Measurements from ENCODE around the gene SEC31B.

SEC31B gene

GRCh38 chr10:100528123-100528886 lies 8.6 kb upstream of the SEC31B start:
- DNase-seq = no peak

DNA sequence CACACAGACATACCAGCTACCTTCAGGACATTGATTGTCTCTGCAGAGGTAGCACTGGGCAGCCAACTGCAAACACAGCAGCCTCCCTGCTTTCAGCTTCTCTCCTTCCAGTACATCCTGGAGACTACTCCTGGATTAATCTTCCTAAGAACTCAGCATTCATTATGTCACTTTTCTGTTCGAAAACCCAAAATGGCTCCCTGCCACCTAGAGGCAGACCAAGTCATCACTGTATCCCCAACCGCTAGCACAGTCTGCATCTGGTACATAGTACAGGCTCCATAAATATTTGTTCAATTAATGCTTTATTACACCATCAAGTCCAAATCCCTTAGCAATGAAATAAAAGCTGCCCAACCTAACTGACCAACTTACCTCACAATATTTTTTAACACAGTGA lies 5.0 kb upstream of the SEC31B start:
- no peak for DNase-seq

GRCh38 chr10:100524206-100524605 lies 4.5 kb upstream of the SEC31B start:
- DNase-seq = no peak

- DNase-seq = no peak
Observed at GRCh38 chr10:100522945-100523344, 3.3 kb upstream of the SEC31B start.

DNA sequence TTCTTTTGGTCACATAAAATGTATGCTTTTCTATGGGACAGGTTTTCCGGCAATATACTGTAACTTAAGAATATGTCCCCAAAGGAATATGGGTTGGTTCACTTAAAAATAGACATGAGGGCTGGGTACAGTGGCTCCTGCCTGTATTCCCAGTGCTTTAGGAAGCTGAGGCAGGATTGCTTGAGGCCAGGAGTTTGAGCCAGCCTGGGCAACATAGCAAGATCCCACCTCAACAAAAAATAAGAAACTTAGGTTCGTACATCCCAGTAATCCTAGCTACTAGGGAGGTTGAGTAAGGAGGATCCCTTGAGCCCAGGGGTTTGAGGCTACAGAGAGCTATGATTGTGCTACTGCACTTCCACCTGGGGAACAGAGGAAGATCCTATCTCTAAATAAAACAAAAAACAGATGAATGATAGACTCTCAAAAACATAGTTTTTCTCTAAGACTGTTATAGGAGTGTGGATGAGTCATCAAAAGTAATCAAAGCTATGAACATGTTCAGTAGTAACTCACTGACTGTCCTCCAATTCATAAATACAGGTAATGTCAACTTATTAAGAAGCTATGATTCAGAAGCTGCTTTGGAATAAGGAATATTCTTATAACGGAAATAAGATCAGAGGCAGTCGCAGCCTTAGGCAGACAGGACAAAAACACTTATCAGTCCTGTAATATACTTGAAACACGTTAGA lies 2.6 kb upstream of the SEC31B start:
- no peak for DNase-seq

DNA sequence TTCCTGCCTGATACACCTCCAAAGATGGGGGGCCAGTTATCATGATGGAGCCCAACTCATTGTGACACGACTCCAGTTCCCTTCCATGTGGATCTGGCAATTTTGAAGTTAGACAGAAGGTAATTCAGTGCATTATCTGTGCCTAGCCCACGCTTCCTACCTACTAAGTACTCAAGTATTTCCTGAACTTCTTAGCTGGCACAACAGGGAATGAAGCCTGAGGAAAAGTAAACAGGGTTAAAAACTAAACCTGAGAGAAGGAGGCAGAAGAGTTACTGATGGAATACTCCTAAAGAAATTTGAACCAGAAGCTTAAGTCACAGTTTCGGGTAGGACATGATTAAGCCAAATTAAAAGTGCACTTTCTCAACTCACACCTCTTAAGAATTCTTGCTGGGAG lies 1.1 kb upstream of the SEC31B start:
- DNase-seq = no peak

DNA sequence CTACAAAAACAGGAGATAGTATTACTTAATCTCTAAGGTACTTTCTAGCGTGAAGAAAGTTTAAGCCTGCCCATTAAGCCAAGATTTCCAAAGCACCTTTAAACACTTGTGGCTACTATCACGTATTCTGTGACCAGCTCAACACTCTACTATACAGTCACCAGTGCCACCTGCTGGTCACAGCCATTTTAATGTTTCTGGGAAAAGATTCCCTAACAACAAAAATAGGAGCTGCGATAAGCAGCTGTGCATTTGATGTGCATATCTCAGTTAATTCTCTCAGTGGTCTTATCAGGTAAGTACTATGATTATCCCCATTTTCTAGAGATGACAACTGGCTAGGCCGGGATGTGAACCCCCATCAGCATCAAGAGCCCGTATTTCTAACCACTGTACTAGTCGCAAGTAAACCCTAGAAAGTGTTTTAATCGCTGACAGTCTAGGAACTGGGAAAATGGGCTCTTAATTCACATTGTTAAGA lies 860 bp downstream of the SEC31B start:
- no peak for DNase-seq

GRCh38 chr10:100516847-100517246 lies 2.8 kb downstream of the SEC31B start:
- no peak for DNase-seq

DNA sequence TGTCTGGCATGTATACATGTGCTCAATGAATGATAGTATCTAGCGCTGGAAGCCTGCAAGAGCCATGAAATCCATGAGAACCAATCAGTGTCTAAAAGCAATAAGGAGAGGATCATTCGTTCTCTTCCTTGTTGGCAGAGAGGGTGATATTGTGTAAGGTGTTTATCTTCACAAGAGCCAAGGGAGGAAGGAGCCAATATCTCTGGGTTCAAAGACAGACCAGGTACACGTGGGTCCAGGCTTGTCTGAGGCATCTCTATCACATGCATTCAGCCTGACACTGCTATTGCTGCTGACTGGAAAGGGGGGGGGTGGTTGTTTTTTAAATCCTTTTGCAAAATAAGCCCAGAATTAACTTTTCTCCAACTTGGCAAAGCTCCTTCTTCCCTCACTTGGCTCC lies 4.0 kb downstream of the SEC31B start:
- DNase-seq = no peak

- no peak for DNase-seq
Observed at GRCh38 chr10:100510533-100511308, 8.9 kb downstream of the SEC31B start.

GRCh38 chr10:100509241-100509840 lies 10.3 kb downstream of the SEC31B start:
- DNase-seq = no peak

DNA sequence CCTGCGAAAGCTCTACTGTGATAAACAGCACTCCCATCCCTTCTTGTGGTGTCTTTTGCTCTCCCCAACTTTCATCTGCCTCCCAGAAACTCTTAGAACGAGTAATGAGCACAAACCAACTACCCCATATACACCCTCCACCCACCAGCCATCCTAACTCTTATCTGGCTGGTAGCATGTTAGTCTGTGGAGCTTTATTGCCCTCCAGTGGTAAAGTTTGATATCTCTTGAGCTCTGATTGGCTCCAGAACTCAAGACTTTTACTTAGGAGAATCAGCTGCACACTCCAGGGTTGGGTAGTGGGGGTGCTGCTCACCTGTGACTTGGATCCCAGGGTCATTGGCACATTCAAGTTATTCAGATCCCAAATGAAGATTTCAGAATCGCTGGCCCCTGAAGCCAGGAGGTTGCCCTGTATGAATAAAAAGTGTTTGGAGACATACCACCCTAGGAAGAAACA lies 10.9 kb downstream of the SEC31B start:
- DNase-seq = no peak

GRCh38 chr10:100508266-100508665 lies 11.4 kb downstream of the SEC31B start:
- DNase-seq = no peak

GRCh38 chr10:100507357-100507732 lies 12.3 kb downstream of the SEC31B start:
- no peak for DNase-seq

- no peak for DNase-seq
Observed at GRCh38 chr10:100506596-100507356, 12.9 kb downstream of the SEC31B start.

GRCh38 chr10:100505164-100505563 lies 14.5 kb downstream of the SEC31B start:
- no peak for DNase-seq

GRCh38 chr10:100504096-100504495 lies 15.6 kb downstream of the SEC31B start:
- no peak for DNase-seq

DNA sequence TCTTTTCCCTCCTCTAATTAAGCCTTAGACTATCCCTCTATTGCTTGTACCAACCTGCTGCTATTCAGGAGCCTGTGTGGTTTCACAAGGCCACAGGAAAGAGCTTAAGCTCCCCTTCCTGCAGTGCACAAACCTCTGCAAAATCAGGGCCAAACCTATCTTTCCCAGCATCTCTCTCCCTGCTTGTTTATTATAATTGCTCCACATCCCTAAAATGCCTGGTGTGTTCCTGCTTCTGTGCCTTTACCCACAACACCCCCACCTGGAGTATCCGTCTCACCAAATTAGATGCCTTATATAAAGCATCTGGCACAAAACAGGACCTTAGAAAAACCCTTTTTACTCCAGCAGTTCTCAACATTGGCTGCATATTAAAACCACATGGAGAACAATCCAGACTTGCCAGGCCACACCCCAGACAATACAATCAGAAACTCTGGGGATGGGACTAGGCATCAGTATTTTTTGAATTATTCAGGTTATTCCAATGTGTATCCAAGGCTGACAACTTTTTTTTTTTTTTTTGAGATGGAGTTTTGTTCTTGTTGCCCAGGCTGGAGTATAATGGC lies 16.7 kb downstream of the SEC31B start:
- no peak for DNase-seq

GRCh38 chr10:100501423-100501822 lies 18.2 kb downstream of the SEC31B start:
- DNase-seq = no peak

GRCh38 chr10:100498059-100498458 lies 21.6 kb downstream of the SEC31B start:
- no peak for DNase-seq

GRCh38 chr10:100496567-100496966 lies 23.1 kb downstream of the SEC31B start:
- DNase-seq = no peak

DNA sequence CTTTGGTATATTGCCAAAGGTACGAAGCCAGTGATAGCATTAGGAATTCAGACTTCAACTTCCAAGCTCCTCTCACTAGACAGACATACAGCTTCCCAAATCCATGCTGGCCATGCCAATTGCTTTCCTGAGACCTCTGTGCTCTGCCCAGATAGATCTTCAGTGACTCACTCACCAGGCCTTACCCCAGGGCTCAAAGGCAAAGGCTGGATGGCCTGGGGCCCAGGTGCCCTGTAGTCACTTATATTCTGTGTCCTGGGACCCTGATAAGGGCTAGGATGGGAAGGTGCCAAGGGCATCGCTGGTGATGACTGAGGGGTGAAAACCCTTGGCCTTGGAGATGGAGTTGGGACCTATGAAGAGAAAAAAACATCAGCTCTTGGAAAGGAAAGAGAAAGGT lies 29.1 kb downstream of the SEC31B start:
- no peak for DNase-seq
